Stimulated activated naive CD8-positive, alpha-beta T cell treated with anti-CD3 and anti-CD28 coated beads, Interleukin-15, amount 100 ng/mL, for 72 hours (primary cell): ENCODE results near the gene ATP5ME.
"Not testable (repeated sequence)": the region's sequence is repeated elsewhere in the genome, so short reads cannot be mapped to it uniquely, and the experiment has no call there.

Experiments used
- ATAC-seq: fragments of 150-1000 bp; cut with Tn5 transposase; 2 replicates; pipeline ENCODE4 v1.10.0; 2021; ENCODE audit warnings: mild to moderate bottlenecking, moderate library complexity
- DNase-seq, 2 donors: peaks; one replicate each; pipeline ENCODE4 v3.0.0; 2021 to 2022
- H3K27ac Mint-ChIP-seq, 2 donors: one replicate each; pipeline ENCODE4 v1.8.0; 2022; ENCODE audit warnings: mild to moderate bottlenecking in 2 of 2, mixed read lengths in 2 of 2, moderate library complexity in 2 of 2
- H3K27me3 Mint-ChIP-seq: one replicate; pipeline ENCODE4 v1.8.0; 2022; ENCODE audit warnings: mixed read lengths
- H3K4me1 Mint-ChIP-seq: one replicate; pipeline ENCODE4 v1.8.0; 2022; ENCODE audit warnings: mild to moderate bottlenecking, mixed read lengths
- H3K4me3 Mint-ChIP-seq, 2 donors: one replicate each; pipeline ENCODE4 v1.8.0; 2022; ENCODE audit warnings: mild to moderate bottlenecking in 2 of 2, mixed read lengths in 2 of 2, moderate library complexity in 1 of 2
- H3K9me3 Mint-ChIP-seq, 2 donors: one replicate each; pipeline ENCODE4 v1.8.0; 2022; ENCODE audit warnings: mixed read lengths in 2 of 2

ATP5ME gene

DNA sequence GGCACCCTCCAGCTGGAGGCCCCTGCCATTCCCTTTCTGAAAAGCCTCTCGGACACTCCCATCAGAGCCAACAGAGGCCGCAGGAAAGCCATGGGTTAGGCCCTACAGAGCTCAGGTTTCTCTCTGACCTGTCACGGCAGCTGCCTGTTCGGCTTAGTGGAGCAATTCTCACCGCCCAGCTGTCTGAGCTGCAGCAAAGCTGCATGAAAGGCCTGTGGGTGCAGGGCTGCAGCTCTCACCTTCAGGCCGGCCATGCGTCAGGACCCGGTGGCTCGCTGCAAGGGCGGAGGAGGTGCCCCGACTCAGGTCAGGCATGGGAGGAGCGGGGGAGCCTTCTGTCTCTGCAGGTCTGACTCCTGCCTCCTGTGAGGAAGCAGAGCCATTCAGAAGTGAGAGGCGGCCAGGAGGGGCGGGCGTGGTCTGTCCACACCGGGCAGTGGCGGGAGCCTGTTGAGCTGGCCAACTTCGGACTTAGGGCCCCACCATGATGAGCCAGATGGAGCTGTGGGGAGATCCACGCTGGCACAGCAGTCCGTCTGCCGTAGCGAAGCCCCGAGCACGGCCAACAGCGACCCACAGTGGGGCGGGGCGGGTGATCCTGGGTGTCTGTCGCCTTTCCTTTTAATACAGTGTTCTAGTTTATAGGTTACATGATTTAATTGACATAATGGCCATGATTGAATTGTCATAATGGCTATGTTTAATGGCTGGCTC is 25.3 kb downstream of the ATP5ME start:
- peaks cover 7% of the 10 kb centered on the region for H3K4me1 Mint-ChIP-seq
- ATAC-seq (no peak), DNase-seq (no peak)
- H3K27me3 Mint-ChIP-seq: peaks cover 66% of the 10 kb centered on the region
- H3K4me3 Mint-ChIP-seq: no peak overlapping the region
- H3K9me3 Mint-ChIP-seq: no peaks in the 10 kb centered on the region
- H3K27ac Mint-ChIP-seq: no peak overlapping the region

DNA sequence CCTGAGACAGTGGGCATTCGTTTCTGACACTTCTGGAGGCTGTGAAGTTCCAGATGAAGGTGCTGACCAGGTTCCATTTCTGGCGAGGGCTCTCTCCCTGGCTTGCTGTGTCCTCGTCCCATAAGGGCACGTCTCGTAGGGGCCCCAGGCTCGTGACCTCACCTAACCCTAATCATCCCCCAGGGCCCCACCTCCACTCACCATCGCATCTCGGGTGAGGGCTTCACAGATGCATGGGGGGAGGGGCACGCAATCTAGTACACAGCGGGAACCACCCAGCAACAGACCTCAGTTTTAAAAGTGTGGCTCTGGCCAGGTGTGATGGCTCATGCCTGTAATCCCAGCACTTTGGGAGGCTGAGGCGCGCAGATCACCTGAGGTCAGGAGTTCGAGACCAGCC is 26.6 kb downstream of the ATP5ME start:
- DNase-seq (no peak), ATAC-seq (no peak)
- Mint-ChIP-seq H3K27me3 (peaks cover 59% of the 10 kb centered on the region), H3K9me3 (no peaks in the 10 kb centered on the region), H3K4me3 (no peak overlapping the region), H3K27ac (no peak overlapping the region), H3K4me1 (peaks cover 7% of the 10 kb centered on the region)

DNA sequence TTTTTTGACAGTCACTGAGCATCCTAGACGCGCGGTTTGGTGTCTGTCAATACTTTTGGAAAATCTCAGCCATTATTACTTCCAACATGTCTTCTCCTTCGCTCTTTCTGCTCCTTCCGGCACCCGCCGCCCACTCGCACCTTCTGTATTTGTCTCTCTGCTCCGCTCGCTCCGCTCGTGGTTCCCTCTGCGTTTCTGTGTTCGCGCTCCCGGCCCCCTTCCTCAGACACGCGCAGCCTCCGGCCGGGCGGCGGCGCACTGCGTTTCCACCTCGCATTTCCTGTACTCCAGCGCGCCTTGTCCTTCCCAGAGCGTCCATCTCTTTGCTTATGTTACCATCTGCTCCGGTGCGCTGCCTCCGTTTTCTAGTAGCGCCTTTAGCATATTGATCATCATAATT is 27.6 kb downstream of the ATP5ME start:
- peak in 1 of 2 donors; percentile 35 for DNase-seq
- ATAC-seq: peak; percentile 67
- Mint-ChIP-seq H3K4me1 (peaks cover 7% of the 10 kb centered on the region), H3K9me3 (no peaks in the 10 kb centered on the region), H3K27ac (no peak overlapping the region), H3K4me3 (peak overlapping the region; percentile 62 to 76), H3K27me3 (peaks cover 51% of the 10 kb centered on the region)

DNA sequence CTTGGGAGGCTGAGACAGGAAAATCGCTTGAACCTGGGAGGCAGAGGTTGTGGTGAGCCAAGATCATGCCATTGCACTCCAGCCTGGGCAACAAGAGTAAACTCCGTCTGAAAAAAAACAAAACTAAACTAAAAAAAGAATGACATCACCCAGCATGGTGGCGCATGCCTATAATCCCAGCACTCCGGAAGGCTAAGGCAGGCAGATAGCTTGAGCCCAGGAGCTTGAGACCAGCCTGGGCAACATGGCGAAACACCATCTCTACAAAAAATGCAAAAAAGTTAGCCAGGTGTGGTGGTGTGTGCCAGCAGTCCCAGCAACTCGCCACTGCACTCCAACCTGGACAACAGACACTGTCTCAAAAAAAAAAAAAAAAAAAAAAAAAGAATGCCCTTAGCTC is 31.7 kb downstream of the ATP5ME start:
- ATAC-seq: not testable (repeated sequence)
- peaks cover 45% of the 10 kb centered on the region for H3K27me3 Mint-ChIP-seq

DNA sequence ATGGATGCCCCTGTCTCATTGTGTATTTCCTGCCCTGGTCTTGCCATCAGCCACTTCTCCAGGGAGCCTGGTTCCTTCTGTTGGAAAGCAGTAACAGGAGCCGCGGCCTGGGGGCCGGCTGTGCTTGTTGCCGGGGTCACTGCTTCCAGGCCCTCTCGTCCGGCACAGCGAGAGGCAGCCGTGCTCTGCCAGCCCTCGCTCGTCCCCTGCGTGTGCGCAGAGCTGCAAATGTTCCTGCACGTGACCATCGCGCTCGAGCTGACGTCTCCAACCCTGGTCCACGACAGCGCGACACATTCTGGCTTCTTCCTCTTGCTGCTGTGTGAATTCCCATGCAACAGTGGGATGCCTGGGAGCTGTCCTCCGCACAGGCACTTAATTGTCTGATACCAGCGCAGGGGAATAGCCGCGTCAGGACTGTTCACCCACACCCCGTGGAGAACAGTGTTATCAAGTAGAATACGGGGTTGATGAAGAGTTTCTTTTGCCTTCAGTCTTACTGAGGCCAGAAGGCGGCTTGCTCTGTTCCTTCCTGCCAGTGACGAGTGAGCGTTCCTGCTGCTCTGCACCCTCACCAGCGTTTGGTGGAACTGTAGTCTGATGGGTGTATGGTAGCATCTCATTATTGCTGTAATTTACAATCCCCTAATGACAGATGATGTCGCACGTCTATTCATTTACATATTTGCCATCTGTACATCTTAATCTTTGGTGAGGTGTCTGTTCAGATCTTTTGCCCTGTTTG is 36.4 kb downstream of the ATP5ME start:
- H3K27ac Mint-ChIP-seq: no peak overlapping the region
- H3K4me1 Mint-ChIP-seq: no peaks in the 10 kb centered on the region
- ATAC-seq: no peak

More for the DNA sequence above, 31.7 kb downstream of the ATP5ME start:
- not testable (repeated sequence) for H3K9me3 Mint-ChIP-seq, H3K27ac Mint-ChIP-seq, H3K4me1 Mint-ChIP-seq, DNase-seq, H3K4me3 Mint-ChIP-seq

DNA sequence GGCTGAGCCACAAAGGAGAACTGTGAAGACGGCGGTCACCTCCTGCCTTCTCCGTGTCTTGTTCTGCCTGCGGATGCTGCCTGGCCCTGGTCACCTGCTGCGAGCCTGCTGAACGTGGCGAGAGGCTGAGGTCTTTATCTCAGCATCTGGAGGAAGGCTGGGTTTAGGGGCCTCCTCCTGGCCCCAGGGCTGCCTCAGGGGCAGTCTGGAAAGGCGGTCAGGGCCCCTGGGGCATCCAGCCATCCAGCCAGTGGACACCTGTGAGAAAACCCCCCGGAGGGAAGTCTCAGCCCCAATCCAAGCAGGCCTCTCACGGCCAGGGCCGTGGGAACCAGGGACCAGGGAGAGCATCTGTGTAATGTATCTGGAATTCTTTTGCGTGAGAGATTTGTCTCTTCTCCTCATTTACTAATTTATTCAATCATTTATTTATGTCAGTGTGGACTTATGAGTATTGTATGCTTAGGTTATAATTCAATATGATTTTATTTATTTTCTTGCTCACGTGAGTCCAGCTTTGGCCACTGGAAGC is 37.4 kb downstream of the ATP5ME start:
- ATAC-seq: no peak
- Mint-ChIP-seq H3K4me3 (no peak overlapping the region), H3K9me3 (peaks cover 3 to 20% of the 10 kb centered on the region in 2 donors), H3K4me1 (no peaks in the 10 kb centered on the region), H3K27ac (no peak overlapping the region), H3K27me3 (peaks cover 54% of the 10 kb centered on the region)
- no peak for DNase-seq

More for the DNA sequence above, 36.4 kb downstream of the ATP5ME start:
- H3K4me3 Mint-ChIP-seq: no peak overlapping the region
- peaks cover 54% of the 10 kb centered on the region for H3K27me3 Mint-ChIP-seq
- peaks cover 0 to 10% of the 10 kb centered on the region in 2 donors for H3K9me3 Mint-ChIP-seq
- no peak for DNase-seq

DNA sequence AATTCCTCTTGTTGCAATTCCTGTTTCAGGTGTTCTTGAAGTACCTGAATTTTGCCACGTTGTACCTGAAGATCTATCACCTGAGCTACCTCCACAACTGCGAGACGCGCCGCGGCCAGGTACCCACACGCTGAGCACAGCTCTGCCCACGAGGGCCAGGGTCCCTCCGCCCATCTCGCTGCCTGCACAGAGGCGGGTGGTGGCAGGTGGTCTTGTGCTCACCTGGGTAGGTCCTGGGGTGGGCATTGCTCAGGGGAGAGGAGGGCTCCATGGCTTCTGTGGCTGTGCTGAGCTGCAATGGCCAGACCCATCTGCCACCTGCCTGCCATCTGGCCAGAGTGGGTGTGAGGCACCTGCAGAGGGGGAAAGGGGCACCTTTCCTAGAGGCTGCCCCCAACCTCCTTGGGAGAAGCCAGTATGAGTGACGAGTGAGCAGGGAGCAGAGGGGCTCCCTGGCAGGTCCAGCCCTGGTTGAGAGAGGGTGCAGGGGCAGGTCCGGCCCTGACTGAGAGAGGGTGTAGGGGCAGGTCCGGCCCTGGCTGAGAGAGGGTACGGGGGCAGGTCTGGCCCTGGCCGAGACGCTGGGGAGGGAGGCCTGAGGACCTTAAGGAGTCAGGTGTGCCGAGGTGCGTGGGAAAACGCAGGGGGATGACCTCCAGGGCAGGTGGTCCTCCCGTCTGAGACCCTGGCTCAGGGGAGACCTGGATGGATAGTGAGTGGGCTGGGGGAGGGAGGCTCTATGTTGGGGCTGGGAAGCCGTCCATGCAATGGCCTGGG is 38.0 kb downstream of the ATP5ME start:
- Mint-ChIP-seq H3K9me3 (peaks cover 8 to 25% of the 10 kb centered on the region in 2 donors), H3K4me3 (no peak overlapping the region)
- peak; percentile 33 for ATAC-seq

DNA sequence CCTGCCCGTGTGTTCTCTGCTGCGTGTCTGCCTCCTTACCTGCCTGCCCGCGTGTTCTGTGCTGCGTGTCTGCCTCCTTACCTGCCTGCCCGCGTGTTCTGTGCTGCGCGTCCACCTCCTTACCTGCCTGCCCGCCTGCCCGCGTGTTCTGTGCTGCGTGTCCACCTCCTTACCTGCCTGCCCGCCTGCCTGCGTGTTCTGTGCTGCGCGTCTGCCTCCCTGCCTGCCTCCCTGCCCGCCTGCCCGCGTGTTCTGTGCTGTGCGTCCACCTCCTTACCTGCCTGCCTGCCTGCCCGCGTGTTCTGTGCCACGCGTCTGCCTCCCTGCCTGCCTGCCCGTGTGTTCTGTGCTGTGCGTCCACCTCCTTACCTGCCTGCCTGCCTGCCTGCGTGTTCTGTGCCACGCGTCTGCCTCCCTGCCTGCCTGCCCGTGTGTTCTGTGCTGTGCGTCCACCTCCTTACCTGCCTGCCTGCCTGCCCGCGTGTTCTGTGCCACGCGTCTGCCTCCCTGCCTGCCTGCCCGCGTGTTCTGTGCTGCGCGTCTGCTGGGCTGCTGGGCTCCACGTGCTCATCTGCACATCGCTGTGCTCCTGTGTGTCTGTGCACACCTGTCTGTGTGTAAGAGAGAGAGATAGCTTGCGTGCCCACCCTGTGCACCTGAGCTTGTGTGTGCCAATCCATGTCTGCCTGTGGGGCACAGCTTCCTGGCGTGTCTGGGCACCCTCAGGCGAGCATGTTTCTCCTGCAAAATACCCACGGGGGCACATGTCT is 38.8 kb downstream of the ATP5ME start:
- ATAC-seq, H3K27ac Mint-ChIP-seq, DNase-seq, H3K4me1 Mint-ChIP-seq, H3K4me3 Mint-ChIP-seq: not testable (repeated sequence)
- Mint-ChIP-seq H3K9me3 (peaks cover 8 to 19% of the 10 kb centered on the region in 2 donors), H3K27me3 (peaks cover 46% of the 10 kb centered on the region)

More for the DNA sequence above, 38.0 kb downstream of the ATP5ME start:
- DNase-seq: no peak
- Mint-ChIP-seq H3K27ac (peak overlapping the region in 1 of 2 donors; percentile 27), H3K4me1 (no peaks in the 10 kb centered on the region), H3K27me3 (peaks cover 53% of the 10 kb centered on the region)

DNA sequence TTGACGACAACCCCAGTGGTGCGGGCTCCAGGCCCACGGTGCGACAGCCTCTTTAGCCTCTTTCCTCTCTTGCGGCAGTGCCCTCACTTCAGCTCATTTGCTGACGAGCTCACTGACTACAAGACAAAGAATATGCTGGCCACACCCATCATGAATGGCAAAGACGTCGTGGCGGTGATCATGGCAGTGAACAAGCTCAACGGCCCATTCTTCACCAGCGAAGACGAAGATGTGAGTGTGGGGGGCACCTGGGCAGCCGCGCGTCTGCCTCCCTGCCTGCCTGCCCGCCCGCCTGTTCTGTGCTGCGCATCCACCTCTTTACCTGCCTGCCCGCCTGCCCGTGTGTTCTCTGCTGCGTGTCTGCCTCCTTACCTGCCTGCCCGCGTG is 39.5 kb downstream of the ATP5ME start:
- peaks cover 8 to 19% of the 10 kb centered on the region in 2 donors for H3K9me3 Mint-ChIP-seq
- no peaks in the 10 kb centered on the region for H3K4me1 Mint-ChIP-seq
- peaks cover 49% of the 10 kb centered on the region for H3K27me3 Mint-ChIP-seq
- DNase-seq (no peak), ATAC-seq (no peak)
- H3K4me3 Mint-ChIP-seq: no peak overlapping the region
- H3K27ac Mint-ChIP-seq: no peak overlapping the region

DNA sequence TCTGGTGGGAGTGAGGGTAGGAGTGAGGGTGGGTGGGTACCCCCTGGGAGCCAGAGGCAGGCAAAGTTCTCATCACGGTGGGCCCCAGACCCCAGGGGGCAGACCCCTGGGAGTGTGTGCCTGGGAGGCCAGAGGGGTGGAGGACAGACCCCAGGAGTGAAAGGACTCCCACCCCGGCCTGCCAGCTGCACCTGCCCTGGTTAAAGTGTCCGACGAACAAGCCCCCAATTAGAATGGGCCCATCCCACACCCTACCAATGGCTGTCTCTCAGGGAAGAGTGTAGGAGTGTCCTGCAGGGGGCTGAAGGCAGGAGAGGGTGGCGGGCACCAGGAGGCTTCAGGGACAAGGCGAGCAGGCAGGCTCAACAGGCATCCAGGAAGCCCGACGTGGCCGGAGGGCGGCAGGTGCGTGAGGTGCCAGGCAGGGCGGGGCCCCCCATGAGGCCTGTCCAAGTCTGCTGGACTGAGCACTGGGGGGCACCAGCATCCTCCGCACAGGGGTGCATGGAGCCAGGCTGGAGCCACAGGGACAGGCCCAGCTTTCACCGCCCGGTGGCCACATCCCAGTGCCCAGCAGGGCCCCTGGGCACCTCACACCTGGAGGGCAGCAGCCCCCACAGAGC is 40.0 kb downstream of the ATP5ME start:
- ATAC-seq: peak; percentile 39
- H3K9me3 Mint-ChIP-seq: peaks cover 8 to 19% of the 10 kb centered on the region in 2 donors
- no peak for DNase-seq
- no peak overlapping the region for H3K27ac Mint-ChIP-seq
- H3K4me3 Mint-ChIP-seq: no peak overlapping the region
- no peaks in the 10 kb centered on the region for H3K4me1 Mint-ChIP-seq
- peaks cover 47% of the 10 kb centered on the region for H3K27me3 Mint-ChIP-seq

DNA sequence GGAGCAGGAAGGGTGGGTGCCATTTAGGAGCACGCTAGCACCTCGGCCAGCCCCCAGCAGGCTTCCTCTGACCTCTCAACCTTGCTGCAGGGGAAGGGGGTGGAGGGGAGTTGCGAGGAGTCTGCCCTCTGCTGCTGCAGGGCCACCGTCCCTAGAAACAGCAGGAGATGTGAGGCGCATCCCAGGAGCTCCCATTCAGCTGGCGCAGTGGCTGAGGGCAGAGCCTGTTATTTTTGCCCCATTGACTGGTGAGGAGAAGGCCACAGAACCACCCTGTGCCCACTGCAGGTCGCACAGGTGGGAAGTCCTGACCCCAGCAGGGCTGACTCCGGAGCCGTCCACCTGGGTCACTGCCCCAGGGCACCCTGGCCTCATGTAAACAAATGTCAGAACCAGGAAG is 40.7 kb downstream of the ATP5ME start:
- peaks cover 40% of the 10 kb centered on the region for H3K27me3 Mint-ChIP-seq
- H3K9me3 Mint-ChIP-seq: peaks cover 8 to 19% of the 10 kb centered on the region in 2 donors
- no peak for DNase-seq
- H3K4me1 Mint-ChIP-seq: no peaks in the 10 kb centered on the region
- ATAC-seq: no peak
- no peak overlapping the region for H3K27ac Mint-ChIP-seq
- H3K4me3 Mint-ChIP-seq: no peak overlapping the region

DNA sequence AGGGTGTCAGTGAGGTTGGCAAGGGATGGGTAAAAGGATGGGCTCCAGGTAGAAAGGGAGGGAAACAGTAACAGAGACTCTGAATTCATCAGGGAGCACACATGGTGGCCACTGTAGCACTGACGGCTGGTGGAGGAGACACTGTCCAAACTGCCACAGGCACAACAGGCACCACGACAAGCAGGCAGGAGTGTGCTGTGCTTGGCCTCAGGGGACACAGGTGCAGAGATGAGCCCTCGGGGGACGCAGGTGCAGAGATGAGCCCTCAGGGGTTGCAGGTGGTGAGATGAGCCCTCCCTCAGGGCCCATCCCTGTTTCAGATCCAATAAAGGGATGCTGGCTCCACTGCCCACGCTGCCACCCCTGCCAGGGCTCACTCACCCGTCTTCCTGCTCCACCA is 41.1 kb downstream of the ATP5ME start:
- Mint-ChIP-seq H3K27ac (no peak overlapping the region), H3K4me3 (no peak overlapping the region), H3K4me1 (no peaks in the 10 kb centered on the region), H3K27me3 (peaks cover 36% of the 10 kb centered on the region), H3K9me3 (peaks cover 8 to 19% of the 10 kb centered on the region in 2 donors)
- no peak for ATAC-seq
- no peak for DNase-seq

DNA sequence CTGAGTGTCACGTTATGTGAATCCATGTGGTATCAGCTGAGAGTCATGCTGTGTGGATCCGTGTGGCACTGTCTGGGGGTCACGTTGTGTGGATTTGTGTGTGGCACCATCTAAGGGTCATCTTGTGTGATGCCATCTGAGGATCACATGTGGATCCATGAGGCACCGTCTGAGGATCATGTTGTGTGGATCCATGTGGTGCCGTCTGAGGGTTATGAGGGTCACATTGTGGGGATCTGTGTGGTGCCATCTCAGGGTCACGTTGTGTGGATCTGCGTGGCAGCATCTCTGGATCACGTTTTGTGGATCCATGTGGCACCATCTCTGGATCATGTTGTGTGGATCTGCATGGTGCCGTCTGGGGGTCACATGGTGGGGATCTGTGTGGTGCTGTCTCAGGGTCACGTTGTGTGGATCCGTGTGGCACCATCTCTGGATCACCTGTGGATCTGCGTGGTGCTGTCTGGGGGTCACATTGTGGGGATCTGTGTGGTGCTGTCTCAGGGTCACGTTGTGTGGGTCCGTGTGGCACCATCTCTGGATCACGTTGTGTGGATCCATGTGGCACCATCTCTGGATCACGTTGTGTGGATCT is 41.8 kb downstream of the ATP5ME start:
- Mint-ChIP-seq H3K9me3 (peaks cover 8 to 19% of the 10 kb centered on the region in 2 donors), H3K4me1 (no peaks in the 10 kb centered on the region), H3K27me3 (peaks cover 29% of the 10 kb centered on the region), H3K4me3 (no peak overlapping the region), H3K27ac (no peak overlapping the region)
- DNase-seq (no peak), ATAC-seq (no peak)

DNA sequence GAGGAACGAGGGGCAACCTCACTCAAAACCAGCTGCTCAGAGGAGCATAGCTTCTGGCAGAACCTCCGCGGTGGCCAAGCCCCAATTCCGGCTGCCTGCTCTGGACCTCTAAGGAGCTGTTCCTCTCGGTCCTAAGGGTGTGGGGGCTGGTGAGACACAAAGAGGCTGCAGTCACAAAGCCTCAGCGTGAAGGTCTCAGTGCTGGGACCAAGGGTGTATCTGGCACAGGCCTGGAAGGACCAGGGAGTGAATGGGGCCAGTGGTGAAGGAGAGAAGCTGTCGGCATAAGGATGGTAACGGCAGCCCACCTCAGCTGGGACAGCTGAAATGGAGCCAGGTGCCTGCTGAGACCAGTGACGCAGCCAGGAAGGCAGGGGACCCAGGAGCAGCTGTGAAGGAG is 43.4 kb downstream of the ATP5ME start:
- peak overlapping the region in 1 of 2 donors; percentile 2 for H3K27ac Mint-ChIP-seq
- H3K9me3 Mint-ChIP-seq: peaks cover 8 to 19% of the 10 kb centered on the region in 2 donors
- peaks cover 30% of the 10 kb centered on the region for H3K27me3 Mint-ChIP-seq
- ATAC-seq: no peak
- H3K4me1 Mint-ChIP-seq: no peaks in the 10 kb centered on the region
- H3K4me3 Mint-ChIP-seq: no peak overlapping the region
- DNase-seq: no peak
